Right renal cortex interstitium (tissue), 3 donors: ENCODE results near the gene TLE7. TPM values are rescaled to one million over a fixed set of nuclear protein-coding genes. Genes with fewer than 3 reads are reported as not detected.

Experiments
- polyA plus RNA-seq, 3 donors: library from polyadenylated mRNA; unstranded; fragments of 120-200 nt; gene quantifications; one replicate each; pipeline ENCODE4 v1.2.1, GENCODE V29; 2013; ENCODE audit not compliant: insufficient read length in 3 of 3

Gene TLE7
- polyA plus RNA-seq, 3 donors = not detected

Other genes starting within 250 kb of the TLE7 start
- 10 to 100 TPM; 11.3 to 13.1 (median 12.5) TPM for gene HYDIN, start 211.3 kb downstream of the TLE7 start, polyA plus RNA-seq
- 10 to 100 TPM; 41.5 to 46.0 (median 45.9) TPM for gene CMTR2, start 152.7 kb downstream of the TLE7 start, polyA plus RNA-seq
- gene CALB2, start 83.3 kb downstream of the TLE7 start, polyA plus RNA-seq = 1 to 10 TPM in 2 of 3 donors, under 1 TPM in 1; 0.69 to 1.3 (median 1.3) TPM
- 10 to 100 TPM; 16.5 to 18.4 (median 17.9) TPM for gene ZNF23, start 20.2 kb upstream of the TLE7 start, polyA plus RNA-seq
- 10 to 100 TPM; 12.8 to 14.3 (median 13.6) TPM for gene ZNF19, start 47.3 kb upstream of the TLE7 start, polyA plus RNA-seq
- under 1 TPM; 0.18 to 0.32 (median 0.25) TPM for gene CHST4, start 84.4 kb upstream of the TLE7 start, polyA plus RNA-seq
- gene TAT, start 135.0 kb upstream of the TLE7 start, polyA plus RNA-seq = under 1 TPM; 0.03 to 0.07 (median 0.04) TPM
- 10 to 100 TPM; 12.9 to 15.9 (median 13.9) TPM for gene MARVELD3, start 184.1 kb upstream of the TLE7 start, polyA plus RNA-seq